GM21390 (cell line): ENCODE results near the gene PARD3B.

Experiments used
- ATAC-seq: cut with Tn5 transposase; IDR thresholded peaks from one replicate; pipeline ENCODE4 v1.9.1; 2021; ENCODE audit not compliant: unreplicated experiment

PARD3B gene

GRCh38 chr2:205089958-205090357, 544.7 kb downstream of the PARD3B start:
- ATAC-seq: no peak

- no peak for ATAC-seq
These were observed 546.1 kb downstream of the PARD3B start for GRCh38 chr2:205091411-205091810.

DNA sequence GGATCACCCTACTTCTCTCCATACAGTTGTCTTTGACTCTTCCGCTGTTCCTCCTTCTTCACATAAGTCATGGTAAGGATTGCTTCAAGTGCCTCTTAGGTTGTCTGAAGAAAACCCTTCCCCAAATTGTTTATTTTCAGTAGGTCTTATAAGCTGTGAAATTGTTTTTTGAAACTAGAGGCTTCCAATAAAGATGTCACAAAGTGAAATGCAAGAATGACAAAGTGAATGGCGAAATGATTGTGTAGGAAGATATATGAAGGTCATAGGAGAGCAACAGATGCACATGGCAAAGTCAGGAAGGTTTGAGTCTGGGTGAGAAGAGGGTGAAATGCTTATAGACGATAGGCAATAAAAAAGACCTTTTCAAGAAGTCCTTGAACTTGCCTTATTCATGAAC, 548.8 kb downstream of the PARD3B start:
- no peak for ATAC-seq

DNA sequence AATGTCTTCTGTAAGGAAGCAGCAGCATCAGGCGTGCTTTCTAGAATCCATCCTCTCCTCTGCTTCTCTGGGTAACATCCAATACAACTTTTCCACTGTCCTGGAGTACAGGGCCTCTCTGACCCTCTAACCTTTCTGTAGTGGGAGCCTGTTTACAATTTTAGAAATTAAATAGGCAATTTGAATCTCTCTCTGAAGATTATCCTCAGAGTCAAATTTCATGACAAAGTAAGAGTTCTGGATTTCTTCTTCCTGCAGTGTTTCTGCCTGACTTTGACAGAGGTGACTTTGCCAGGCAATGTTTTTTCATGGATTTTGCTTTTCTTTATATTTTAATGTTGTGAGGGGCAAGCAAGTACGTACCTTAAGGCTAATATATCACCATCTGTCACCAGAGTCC, 558.4 kb downstream of the PARD3B start:
- ATAC-seq: no peak

DNA sequence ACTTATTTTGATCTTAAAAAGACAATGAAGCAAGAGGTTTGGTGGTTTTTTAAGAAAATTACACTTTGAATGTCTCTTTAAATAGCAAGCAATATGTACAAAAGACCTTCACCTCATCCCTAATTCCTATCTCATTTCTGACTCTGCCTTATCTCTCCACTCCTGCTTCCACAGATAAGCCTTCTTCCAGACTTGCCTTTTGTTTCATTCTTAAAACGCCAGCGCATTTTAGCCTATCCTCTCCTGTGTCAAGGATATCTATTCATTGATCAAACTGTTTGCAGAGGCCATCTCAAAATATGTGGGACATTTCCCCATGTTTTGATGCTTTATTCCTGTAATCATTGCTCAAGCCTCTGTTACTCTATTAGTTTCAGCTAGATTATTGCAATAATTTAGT, 562.5 kb downstream of the PARD3B start:
- no peak for ATAC-seq

DNA sequence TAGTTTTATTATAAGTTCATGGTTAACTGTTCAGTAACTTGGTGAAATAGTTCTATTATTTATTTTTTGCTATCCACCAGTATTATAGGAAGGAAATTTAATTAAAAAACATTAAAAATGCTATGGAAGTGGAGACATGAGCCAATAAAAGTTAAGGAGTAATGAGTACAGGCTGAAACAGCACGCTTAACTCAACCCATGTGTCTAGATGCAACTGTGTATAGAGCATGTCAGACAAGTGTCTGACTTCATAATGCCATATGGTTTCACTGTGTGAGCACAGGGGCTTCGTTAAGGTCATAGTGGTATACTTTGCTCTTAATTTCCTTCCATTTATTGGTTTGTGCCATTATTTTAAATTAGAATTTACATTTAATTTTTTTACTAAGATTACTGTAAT, 570.2 kb downstream of the PARD3B start:
- no peak for ATAC-seq

DNA sequence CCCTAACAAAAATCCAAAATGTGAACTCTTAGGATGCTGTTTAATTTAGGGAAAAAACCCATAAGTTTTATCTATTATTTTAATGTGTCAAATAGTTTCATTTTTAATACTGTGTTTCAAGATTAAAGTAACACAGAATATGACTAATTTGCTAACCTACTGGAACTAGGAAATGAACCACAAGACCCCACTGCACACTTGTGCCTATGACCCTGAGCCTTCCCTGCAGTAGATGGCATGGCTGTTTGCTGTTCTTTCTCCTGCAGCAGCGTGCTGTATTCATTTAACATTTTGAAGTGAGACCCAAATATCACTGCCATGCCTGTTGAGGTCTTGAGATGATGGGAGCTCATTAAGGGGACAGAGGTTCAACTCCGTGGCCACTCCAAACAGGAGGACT, 571.9 kb downstream of the PARD3B start:
- no peak for ATAC-seq

DNA sequence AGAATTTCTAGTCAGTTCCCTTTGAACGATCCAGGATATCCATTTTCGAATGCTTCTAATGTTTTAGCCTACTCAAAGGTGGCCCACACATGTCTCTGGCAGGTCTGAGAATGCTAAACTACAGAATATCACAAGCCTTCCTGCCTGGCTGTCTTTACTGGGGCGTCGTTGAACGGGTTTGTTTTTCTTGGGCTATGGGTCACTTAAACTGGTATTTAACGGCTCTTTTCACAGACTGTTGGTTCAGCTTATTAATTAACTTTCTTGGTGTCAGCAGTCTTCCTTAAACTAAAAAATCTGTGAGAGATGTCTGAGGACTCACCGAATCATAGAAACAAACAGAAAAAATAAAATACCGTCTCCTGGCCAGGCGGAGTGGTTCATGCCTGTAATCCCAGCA, 573.9 kb downstream of the PARD3B start:
- no peak for ATAC-seq

GRCh38 chr2:205128726-205129125, 583.5 kb downstream of the PARD3B start:
- ATAC-seq: no peak

- no peak for ATAC-seq
These were observed 584.3 kb downstream of the PARD3B start for GRCh38 chr2:205129531-205129930.

DNA sequence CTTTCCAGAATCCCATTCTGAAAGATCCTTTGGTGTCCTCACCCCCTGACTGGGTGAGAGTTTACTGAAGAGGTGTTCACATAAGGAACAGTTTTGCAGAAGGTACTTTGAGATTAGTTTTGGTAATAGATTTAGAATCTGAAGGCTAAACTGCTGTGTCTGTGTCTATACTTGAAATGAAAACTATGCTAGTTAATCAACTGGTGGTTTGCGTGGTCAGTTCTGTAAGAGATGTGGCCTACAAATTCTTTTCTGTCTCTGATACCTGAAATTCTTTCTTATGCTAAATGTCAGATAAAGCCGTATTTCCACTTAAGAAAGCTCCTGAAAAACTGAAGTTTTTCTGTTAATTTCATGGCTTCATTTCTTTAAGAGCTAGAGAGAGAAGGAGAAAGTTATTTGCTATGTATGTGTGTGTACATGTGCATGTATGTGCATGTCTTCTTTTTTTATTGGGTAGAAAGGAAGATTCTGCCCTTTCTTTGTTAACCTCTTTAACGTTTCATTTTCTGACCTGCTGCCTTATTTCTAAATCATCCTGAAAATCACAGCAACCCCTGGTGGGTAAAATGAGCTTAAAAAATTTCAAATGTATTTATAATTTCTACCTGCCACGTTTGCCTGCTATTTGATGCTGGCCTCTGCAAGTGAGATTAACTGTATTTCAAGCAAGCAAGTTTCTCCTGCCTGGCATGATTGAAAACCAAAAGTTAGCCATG, 585.0 kb downstream of the PARD3B start:
- ATAC-seq: no peak

- ATAC-seq: no peak
These were observed 588.3 kb downstream of the PARD3B start for GRCh38 chr2:205133544-205133943.

DNA sequence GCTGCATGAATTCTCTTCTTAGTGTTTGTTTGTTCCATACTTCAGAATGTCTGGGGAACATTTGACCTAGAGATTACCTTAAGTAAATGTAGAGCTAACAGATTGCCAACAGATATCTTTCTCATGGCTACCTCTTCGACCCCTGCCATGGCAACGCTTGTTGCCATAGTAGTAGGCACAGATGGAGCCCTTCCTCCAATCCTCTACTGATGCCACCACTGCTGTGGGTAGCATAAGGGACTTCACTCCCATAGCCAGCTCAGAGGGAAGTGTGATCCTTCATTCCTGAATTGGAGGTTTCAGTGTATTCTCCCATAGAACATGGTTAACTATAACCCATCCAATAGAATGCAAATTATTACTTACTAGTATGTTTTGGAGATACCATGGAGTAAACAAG, 593.5 kb downstream of the PARD3B start:
- no peak for ATAC-seq

DNA sequence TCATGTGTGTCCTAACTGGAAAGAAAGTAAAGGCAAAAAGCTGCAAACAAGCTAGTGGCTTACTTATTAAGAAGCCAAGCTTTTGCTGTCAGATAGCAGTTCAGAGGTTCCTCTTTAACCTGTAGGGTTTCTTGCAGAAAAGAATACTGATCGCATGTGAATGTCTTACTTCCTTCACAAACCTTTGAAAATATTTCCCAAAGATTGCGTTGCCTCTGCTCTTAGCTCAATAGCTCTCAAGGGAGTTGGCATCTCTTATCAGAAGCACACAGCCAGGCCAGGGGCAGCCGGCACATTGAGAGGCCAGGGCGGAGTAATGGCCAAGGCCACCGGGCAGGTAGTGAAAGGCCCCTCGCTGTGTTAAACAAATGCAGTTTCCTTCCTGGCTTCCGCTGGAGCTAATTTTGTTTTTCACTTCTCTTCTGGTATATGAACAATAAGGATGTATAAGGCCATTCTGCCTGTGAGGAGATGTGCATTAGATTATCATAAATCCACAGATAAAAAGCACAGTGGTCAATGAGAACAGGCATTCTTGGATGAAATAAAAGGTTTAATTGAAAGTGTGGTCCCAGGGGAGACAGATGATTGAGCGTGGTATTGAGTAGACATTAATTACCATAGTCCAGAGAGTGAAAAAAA, 594.7 kb downstream of the PARD3B start:
- peak; percentile 51 for ATAC-seq

DNA sequence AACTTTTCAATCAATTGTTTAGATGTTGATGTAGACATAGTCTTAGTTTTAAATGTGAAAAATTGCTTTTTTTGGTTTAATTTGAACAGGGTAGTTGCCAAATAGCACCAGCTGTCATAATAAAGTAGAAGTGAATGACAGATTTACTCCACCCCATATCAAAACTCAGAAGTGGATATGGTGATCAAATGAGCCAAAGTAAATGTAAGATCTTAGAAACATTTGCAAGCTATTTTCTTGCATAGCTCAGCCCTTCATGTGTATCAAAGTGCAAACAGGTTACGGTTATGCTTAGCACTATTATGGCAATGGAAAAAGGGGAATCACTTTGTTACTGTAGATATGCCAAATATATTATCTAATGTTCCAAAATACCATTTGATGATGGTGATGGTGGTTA, 596.1 kb downstream of the PARD3B start:
- ATAC-seq: no peak

GRCh38 chr2:205145888-205146287, 600.6 kb downstream of the PARD3B start:
- no peak for ATAC-seq

- no peak for ATAC-seq
These were observed 603.5 kb downstream of the PARD3B start for GRCh38 chr2:205148755-205149154.

- no peak for ATAC-seq
These were observed 611.2 kb downstream of the PARD3B start for GRCh38 chr2:205156457-205156856.

DNA sequence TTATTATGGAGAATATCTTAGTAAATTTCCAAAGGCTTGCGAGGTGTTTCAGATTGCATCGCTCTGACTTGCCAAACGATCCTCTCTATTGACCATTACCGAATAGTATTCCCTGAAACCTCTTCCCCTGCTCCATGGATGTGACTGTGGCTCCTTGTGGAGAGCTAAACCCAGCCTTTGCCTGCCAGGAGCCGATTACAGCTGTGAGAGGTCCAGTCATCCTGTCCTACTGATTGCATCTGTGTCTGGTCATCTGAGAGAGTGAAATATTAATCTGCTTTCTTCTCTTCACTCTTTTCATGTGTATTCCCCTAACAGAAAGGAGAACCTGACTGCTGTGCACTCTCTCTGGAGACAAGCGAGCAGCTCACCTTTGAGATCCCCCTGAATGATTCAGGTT, 613.1 kb downstream of the PARD3B start:
- ATAC-seq: no peak

DNA sequence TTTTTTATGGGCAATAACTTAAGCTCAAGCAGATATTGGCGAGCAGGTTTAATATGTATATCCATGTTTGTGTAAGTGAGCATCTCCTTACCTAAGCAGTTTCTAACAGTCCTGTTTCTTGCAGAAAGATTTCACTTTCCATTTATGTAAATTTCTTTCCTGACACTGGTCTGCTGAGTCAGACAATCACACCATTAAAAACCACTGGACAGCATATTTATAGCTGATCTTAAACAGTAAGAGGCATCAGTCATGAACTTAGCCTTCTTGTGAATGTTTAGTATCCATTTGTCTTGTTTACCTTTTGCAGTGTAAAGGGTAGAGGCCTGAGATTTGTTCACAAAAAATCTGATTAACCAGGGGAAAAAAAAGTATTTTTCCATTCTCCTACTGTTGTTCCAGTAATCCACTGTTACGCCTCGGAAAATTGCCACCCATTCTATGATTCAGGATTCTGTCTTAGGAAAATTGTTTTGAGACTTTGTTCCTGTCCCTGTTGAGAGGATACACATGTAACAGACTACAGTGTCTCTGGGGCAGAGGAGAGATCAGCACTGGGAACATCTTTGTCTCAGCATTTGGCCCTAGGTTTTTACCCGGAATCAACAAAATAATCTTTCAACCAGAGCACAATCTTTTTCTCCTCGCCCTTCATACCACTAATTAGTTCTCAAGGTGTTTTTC, 616.0 kb downstream of the PARD3B start:
- ATAC-seq: no peak

- no peak for ATAC-seq
These were observed 621.5 kb downstream of the PARD3B start for GRCh38 chr2:205166745-205167144.

- ATAC-seq: no peak
These were observed 623.7 kb downstream of the PARD3B start for GRCh38 chr2:205169012-205169411.
